GM23338 (cell line): ENCODE data around the gene AVP.
"Not testable (repeated sequence)": the region's sequence is repeated elsewhere in the genome, so short reads cannot be mapped to it uniquely, and the experiment has no call there.

Experiments used
- CREB1 ChIP-seq: fragments of 250-450 bp; sonication (Bioruptor Pico); IDR thresholded peaks from 2 replicates; pipeline ENCODE4 v1.5.0; 2020; ENCODE audit warnings: low read depth, mild to moderate bottlenecking, moderate library complexity
- CTCF ChIP-seq, 2 experiments: fragments of 200-600 bp in 1 of 2; sonication (generic) in 1 of 2; conservative IDR thresholded peaks; 2 replicates each; pipeline versions ENCODE4 v1.5.1 to v1.6.1; 2016 to 2017; ENCODE audit warnings: antibody characterized with exemption in 2 of 2, low read depth in 2 of 2, mild to moderate bottlenecking in 2 of 2, moderate library complexity in 1 of 2
- EZH2 ChIP-seq: fragments of 200-600 bp; sonication (generic); IDR thresholded peaks from one replicate; pipeline ENCODE4 v1.8.0; 2017; ENCODE audit warnings: antibody characterized with exemption, mild to moderate bottlenecking, low read depth; ENCODE audit not compliant: unreplicated experiment
- EZH2phosphoT487 ChIP-seq: fragments of 200-600 bp; sonication (generic); IDR thresholded peaks from one replicate; pipeline ENCODE4 v1.8.1; 2018; ENCODE audit warnings: antibody characterized with exemption; ENCODE audit not compliant: unreplicated experiment
- JUNB ChIP-seq: IDR thresholded peaks from one replicate; pipeline ENCODE4 v1.6.1; 2016; ENCODE audit warnings: antibody characterized with exemption; ENCODE audit not compliant: unreplicated experiment
- POLR2AphosphoS5 ChIP-seq: IDR thresholded peaks from 2 replicates; pipeline ENCODE4 v1.6.1; 2016; ENCODE audit warnings: antibody characterized with exemption, low read depth
- STAT1 ChIP-seq: IDR thresholded peaks from one replicate; pipeline ENCODE4 v1.6.1; 2016; ENCODE audit warnings: antibody characterized with exemption; ENCODE audit not compliant: unreplicated experiment
- ZNF462 ChIP-seq: fragments of 250-450 bp; sonication (Bioruptor Pico); IDR thresholded peaks from 2 replicates; pipeline ENCODE4 v1.5.0; 2020; ENCODE audit warnings: mild to moderate bottlenecking, moderate library complexity

GRCh38 chr20:3124773-3125560 lies 40.4 kb upstream of the AVP start:
- TF ChIP-seq POLR2AphosphoS5; CTCF (conservative IDR thresholded peaks at IDR 0.05; ENCODE audit: low read depth in 2 of 2); STAT1; EZH2; EZH2phosphoT487; JUNB; CREB1 (CRISPR knock-in tag); ZNF462 (CRISPR knock-in tag): not testable (repeated sequence)
